Measurements from ENCODE around the gene SERPINB5.
A peak's percentile ranks its signal among the peaks of the same experiment; 100 is the strongest.
"Not testable (repeated sequence)": the region's sequence is repeated elsewhere in the genome, so short reads cannot be mapped to it uniquely, and the experiment has no call there.

The SERPINB5 gene, protein sequence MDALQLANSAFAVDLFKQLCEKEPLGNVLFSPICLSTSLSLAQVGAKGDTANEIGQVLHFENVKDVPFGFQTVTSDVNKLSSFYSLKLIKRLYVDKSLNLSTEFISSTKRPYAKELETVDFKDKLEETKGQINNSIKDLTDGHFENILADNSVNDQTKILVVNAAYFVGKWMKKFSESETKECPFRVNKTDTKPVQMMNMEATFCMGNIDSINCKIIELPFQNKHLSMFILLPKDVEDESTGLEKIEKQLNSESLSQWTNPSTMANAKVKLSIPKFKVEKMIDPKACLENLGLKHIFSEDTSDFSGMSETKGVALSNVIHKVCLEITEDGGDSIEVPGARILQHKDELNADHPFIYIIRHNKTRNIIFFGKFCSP

DNA sequence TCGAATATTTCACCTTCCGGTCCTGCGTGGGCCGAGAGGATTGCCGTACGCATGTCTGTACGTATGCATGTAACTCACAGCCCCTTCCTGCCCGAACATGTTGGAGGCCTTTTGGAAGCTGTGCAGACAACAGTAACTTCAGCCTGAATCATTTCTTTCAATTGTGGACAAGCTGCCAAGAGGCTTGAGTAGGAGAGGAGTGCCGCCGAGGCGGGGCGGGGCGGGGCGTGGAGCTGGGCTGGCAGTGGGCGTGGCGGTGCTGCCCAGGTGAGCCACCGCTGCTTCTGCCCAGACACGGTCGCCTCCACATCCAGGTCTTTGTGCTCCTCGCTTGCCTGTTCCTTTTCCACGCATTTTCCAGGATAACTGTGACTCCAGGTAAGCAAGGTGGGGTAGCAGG lies at the start of gene SERPINB5:
TSS of gene SERPINB5 (plus strand) at position 291 of the 400 bp plus-strand sequence. CDS start 7,471 bp downstream, outside the sequence.
- DNase-seq: peak; percentile 98

DNA sequence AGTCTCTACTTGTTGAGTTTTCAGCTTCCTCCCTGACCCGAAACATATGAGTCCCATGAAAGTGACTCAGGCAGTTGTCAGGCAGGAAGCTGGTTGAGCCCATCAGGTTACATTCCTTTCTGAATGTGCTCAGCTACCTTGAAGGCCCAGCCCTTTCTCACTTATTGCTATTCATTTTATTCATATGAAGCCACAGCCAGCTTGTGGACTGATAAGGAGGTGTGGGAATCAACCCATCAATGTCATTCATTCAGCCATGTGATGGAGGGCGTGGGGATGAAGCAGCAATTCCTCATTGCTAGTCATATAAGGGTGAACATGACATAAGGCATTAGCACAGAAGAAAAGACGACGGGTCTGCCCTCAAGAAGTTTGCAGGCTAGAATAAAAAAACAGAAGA lies 49.2 kb upstream of the SERPINB5 start:
- DNase-seq: no peak

DNA sequence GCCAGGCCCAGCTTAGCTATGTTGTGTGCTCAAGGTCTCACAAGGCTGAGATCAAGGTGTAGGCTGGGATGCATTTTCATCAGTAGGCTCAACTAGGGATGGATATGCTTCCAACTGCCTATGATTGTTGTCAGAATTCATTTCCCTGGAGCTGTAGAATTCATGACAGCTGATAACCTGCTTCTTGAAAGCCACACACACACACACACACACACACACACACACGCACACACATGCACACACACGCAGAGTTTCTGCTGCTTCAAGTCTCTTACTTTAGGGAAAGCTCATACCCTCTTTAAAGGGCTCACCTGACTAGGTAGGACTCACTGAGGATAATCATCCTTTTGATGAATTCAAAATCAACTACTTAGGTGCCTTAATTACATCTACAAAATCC lies 46.2 kb upstream of the SERPINB5 start:
- no peak for DNase-seq

DNA sequence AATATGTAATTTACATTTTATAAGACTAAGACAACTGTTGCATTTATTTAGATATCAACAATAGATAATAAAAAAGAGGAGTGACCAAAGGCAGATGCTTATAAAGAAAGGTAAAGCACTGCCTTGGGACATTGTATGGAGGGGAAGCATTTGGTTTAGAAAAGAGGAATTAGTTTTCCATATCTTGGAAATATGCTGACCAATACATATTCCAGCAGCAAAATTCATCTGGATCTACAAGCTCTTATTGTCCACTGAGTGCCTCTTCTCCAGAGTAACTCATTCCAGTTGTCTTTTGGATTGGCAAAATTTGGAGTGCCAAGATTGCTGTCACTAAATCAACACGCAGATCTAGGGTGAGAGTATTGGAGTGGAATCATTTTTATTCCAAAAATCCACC lies 45.6 kb upstream of the SERPINB5 start:
- DNase-seq: no peak

DNA sequence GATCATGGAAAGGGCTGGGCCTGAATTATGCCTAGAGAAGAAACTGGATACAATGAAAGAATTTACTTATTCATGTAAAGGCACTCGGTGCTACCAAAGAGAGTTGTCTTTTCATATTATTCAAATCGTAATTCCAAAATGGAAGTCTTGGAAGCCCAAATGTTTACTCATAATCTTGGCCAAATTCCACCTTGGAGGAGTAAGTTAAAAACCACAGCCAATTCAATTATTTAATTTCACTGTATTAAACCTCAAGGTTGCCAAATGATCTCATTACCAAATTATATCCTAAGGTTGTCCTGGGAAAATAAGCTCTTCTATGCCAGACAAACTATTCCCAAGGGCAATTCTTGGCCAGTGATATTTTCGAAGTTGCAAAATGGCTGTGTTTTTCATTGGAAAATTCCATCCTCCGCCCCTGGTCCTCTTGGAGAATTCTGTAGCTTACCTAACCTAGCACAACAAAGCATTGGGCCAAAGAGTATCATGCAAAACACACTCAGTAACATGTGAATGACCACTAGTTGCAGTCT lies 43.4 kb upstream of the SERPINB5 start:
- no peak for DNase-seq

DNA sequence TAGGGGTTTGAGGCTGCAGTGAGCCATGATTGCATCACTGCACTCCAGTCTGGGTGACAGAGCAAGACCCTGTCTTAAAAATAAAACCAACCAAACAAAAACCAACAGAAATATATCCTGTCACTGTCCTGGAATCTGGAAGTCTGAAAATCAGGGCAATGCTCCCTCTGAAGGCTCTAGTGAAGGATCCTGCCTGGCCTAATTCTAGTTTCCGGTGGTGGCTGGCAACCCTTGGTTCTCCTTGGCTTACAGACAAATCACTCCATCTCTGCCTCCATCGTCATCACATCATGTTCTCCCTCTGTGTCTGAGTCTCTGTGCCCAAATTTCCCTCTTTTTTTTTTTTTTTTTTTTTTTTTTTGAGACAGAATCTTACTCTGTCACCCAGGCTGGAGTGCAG lies 38.6 kb upstream of the SERPINB5 start:
- DNase-seq: no peak

DNA sequence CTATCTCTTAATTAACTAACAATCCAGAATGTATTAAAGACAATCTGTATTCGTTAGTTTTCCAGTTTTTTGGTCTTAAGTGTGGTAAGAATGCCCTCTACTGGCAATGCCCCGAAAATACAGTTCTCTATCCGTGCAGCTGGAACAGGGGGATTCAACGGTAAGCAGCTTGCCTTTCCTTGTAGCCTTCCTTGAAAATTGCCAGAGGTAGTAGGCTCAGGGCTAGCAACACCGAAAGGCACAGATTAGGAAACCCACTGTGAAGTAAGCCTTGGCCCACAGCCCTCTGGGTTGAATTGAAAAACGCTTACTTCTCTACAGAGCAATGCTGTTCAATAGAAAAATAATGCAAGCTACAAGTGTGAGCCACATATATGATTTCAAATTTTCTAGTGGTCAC lies 37.4 kb upstream of the SERPINB5 start:
- DNase-seq: peak; percentile 95

DNA sequence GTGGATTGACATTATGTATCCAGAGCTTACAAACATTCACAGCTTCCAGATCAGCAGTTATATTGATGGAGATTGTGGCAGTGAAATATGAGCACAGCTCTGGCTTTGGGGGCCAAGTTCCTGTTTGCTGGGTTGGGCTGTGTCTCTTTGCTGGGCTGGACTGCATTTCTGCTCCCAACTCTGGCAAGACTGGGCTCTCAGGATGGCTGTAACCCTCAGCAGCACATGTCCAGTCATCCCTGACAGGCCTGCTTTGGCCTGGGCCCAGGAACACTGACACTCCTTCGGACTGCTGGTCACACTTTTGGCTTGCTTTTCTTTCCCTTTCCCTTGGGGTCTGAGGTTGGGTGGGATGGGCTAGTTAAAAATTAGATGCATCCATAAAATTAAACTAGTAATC lies 36.5 kb upstream of the SERPINB5 start:
- DNase-seq: no peak

DNA sequence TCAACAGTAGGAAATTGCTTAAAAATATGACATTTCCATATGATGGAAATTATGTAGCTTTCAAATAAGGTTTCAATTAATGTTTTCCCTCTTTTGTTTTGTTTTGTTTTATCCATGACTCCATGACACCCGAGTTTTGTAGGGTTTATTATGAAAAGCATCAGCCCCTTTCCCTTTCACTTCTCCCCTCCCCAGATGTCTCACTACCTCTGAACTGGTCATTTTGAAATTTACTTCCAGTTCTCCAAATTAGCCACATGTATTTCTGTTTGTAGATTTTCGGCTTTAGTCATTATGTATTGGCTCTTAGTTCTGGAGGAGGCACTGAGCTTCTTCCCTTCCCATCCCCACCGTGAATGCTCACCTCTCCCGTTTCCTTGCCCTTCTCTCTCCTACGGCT lies 35.9 kb upstream of the SERPINB5 start:
- DNase-seq: no peak

DNA sequence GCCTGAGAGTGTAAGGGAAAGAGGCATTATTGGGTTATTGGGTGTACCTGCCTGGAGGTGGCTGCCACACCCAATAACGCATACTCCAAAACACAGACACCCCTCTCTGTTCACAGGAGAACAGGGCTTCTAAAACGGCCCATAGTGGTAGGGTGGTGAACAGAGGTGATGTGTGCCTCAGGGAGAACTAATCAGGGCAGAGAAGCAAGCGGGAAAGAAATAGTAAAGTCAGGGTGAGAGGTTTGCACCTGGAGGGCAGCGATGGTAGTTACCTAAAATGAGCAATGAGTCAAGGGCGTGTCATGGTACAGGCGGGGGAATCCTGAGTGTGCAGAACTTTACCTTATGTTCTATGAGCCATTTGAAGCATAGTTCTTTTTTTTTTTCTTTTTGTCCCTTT lies 32.9 kb upstream of the SERPINB5 start:
- no peak for DNase-seq

DNA sequence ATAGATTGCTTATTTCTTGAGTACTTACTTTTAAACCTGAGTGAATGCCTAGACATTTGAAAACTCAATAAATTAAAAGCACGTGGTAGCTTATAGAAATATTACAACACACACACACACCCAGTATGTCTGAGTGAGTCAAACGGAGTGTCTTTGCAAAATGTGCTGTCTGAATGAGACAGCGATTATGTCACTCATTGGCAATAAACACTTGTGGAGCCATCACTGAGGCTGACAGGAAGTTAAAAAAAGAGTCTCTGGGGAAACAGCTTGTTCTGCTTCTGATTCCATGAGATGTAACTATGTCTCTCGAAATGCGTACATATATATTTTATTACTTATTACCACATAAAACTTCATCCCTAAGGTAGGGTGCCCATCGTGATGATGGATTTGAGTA lies 32.2 kb upstream of the SERPINB5 start:
- no peak for DNase-seq

DNA sequence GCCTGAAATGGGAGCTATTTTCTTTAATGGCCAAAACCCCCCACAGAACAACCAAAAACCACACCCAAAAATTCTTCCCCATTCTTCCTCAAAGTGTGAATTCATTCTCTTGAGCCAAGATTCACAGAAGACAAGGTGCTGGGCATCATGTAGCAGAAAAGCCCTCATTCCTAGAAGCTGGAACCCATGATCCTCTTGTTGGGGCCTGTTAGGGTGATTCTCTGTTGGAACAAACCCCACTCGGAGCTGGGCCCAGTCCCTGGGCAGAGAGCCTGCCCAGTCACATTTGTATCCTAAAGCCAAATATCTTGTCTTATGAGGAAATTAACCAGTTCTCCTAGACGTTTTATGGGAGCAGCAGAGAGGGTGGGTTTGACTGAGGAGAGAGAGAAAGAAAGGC lies 31.7 kb upstream of the SERPINB5 start:
- DNase-seq: no peak

DNA sequence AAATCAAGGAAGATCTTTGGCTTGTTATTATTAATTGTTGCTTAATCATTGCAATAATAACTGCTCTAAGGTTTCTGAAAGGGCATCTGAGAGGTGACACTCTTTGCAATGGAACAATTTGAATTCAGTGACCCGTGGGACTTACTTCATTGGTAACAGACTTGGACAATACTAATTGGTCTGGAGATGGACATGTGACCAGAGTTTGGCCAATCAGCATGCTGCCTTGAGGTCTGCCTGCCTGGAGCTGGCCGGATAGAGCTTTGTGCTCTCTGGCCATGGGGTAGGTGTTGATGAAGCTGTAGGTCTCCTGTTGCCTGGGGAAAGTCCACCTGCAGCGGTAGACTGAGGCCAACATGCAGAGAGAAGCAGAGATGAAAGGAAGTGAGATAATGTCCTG lies 30.5 kb upstream of the SERPINB5 start:
- no peak for DNase-seq

DNA sequence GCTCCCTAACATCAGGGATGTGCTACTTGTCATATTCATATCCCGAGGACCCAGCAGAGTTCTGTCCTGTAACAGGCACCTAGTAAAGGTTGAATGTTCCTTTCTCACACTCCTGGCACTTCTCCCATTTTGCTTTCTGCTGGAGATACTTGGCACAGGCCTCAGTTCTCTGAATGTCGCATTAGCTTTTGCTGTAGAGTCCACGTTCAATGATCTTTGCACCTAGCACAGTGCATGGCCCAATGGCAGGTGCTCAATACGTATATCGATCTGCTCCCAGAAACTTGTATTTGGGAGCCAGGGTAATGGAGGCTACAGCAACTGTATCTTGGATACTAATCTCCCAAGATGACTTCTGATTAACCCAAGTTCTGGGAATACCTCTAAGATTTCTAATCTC lies 29.7 kb upstream of the SERPINB5 start:
- no peak for DNase-seq

DNA sequence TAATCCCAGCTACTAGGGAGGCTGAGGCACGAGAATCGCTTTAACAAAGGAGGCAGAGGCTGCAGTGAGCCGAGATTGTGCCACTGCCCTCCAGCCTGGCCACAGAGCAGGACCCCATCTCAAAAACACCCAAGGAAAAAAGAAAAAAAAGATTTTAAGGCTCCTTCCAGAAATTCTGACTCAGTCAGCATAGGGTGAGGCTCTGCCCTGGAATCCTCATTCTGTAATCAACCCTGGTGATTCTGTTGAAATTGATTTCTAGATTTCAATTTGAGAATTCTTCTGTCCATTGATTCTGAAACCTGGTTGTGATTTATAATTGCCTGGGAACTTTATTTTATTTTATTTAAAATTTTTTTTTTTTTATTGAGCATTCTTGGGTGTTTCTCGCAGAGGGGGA lies 27.3 kb upstream of the SERPINB5 start:
- no peak for DNase-seq

DNA sequence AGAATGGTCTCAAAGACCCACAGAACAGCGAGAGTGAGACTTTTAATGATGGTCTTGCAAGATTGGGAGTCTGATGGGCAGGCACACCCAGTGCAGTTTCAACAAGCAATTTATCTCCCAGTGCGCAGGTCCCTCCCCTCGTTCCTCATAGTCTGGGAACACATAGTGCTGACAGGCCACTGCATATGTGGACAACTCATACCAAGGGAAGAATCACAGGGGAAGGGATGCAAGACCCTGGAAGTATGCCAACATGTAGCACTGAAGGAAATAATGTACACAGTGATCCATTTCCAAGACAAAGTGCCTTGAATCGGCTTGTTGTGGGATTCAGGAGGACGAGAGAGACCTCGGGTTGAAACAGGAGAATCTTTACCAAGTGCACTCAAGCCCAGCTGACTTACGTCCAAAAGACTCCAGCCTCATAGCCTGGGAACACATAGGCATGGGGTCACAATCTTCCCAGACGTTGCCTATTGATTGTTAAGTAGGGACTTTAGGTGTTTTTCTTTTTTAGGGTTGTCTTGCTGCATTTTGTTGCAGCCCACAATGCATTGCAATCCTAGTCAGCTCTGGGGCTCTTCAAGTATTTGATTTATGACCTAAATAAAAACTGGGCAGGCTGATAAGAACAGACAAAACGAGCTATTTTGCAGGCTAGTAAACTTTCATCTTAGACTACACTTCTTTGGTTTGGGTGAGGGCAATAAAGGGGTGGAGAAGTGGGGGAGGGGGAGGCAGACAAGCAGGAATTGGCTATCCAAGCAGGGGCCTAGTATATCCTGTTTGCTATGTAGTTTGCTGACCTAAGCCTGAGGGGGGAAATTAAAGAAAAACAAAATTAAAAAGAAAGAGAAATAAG lies 24.7 kb upstream of the SERPINB5 start:
- no peak for DNase-seq

DNA sequence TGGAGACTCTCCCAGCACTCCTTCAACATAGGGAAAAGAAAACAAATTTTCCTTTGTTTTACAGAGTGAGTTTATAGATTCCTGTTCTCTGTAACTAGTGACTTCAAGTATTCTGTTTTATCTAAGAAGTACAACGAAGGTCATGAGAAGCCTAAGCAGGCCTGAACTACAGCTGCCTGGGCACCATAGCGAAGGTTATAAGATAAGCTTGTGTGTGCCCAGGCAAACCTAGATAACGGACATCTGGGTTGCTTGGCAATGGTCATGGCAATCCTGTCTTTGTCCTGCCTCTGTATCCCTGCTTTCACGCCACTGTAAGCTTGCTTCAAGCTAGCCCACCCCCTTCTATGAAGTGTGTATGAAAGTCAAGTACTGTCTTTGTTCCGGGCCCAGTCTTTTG lies 24.0 kb upstream of the SERPINB5 start:
- not testable (repeated sequence) for DNase-seq

DNA sequence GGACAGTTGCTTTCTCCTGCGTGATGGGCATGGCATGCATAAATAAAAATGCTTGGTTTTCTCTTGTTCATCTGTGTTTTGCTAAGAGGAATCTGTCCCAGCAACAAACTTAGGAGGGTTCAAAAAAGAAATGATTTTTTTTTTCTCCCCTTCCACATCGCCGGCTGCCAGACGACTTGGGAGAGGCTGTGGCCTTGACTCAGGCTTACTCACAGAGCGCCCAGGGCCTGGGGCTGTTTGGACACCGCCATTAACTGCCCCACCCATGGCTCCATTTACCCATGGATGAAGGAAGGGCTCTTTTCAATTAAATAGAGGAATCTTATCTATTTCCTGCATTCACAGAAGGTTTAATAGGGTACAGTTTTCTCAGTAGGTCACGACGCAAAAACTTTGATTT lies 22.3 kb upstream of the SERPINB5 start:
- DNase-seq: no peak

DNA sequence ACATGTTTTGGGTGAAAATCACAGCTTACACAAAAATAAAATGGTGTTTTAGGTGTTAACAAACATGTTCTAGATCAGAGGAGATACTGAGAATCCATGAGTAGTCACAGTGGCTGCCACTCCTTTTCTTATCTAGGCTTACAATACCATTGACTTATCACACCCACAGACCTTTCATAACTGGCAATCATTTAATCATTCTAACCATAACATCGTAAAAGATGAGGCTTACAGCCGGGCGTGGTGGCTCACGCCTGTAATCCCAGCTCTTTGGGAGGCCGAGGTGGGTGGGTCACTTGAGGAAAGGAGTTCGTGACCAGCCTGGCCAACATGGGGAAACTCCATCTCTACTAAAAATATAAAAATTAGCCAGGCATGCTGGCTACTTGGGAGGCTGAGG lies 18.8 kb upstream of the SERPINB5 start:
- no peak for DNase-seq

DNA sequence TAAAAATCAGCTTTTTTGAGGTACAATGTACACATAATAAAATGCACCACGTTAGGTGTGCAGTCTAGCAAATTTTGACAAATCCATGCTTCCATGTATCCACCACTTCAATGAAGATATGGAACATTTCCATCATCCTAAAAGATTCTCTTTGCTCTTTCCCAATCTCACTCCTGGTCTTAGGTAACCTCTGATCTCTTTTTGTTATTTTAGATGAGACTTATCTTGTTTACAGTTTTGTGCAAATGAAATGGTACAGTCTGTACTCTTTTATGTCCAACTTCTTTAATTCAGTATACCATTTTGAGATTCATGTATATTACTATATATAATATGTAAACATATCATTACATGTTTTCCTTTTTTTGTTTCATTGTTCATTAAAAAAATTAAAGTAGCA lies 16.3 kb upstream of the SERPINB5 start:
- no peak for DNase-seq

DNA sequence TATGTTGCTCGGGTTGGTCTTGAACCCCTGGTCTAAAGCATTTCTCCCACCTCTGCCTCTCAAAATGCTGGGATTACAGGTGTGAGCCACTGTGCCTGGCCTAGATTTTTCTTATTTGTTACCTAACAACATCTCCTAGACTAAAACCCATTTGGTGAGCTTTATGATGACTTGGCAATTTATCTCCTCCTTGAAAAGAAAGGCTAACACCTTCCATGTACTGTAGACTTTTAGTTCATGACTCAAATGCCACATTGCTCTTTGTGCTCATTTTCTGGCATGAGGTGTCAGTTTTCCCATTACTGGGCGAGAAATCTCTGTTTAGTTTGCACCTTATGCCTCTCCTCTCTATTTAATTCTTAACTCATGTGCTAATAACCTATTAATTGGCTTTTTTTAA lies 12.3 kb upstream of the SERPINB5 start:
- no peak for DNase-seq

DNA sequence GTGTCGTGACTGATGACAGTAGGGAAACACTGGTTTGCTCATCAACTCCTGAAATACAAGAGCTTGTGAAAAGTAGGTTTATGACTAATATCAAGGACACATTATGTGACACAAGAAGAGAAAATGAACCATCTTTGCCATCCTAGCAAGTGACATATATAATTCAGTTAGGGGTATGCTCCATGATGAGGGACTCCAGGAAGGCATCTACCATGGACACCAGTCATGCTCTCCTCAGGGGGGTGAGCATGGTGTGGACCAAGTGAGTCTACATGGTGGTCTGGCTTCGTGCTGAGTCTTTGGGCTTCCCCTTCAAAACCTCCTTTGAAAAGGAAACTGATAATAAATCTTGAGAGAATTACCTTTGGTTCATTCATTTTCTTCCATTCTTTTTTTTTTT lies 11.7 kb upstream of the SERPINB5 start:
- DNase-seq: no peak

DNA sequence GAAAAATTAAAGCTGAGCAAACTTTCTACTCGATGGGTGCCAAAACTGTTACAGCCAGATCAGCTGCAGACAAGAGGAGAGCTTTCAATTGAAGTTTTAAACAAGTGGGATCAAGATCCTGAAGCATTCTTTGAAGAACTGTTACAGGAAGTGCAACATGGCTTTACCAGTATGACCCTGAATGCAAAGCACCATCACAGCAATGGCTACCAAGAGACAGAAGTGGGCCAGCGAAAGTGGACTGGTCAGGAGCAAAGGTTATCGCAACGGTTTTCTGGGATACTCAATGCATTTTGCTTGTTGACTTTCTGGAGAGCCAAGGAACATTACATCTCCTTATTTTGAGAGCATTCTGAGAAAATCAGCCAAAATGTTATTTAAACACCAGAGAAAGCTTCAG lies 9.1 kb upstream of the SERPINB5 start:
- DNase-seq: no peak

DNA sequence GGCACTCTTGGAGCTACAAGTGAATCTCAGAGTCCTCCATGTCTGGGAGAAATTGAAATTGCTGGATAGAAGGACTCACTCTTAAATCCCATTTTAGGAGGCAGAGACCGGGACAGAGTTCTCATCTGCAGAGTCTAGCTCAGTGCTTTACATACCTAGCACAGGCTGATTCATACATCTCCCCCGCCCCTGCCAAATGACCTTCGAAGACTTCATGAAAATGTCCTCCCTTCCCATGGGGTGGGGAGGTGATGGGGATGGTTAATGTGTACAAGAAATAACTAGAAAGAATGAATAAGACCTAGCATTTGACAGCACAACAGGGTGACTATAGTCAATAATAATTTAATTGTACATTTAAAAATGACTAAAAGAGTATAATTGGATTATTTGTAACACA lies 8.2 kb upstream of the SERPINB5 start:
- DNase-seq: no peak

All from NCI-H510A treated with DMSO at 0.1 percent for 48 hours (cell line).